A549 (cell line): Measurements from ENCODE around the gene KCNB1. TPM values are rescaled to one million over a fixed set of nuclear protein-coding genes. Genes with fewer than 3 reads are reported as not detected.

Source experiments
- ATAC-seq, 2 experiments: fragments of 200-7000 bp in 1 of 2; fragments of >200 bp in 1 of 2; cut with Nextera tagmentation in 1 of 2; cut with Tn5 transposase in 1 of 2; 3 replicates each; pipeline versions ENCODE4 v1.8.0 to v1.9.1; 2018 to 2020; ENCODE audit warnings: mild to moderate bottlenecking in 1 of 2, moderate library complexity in 1 of 2
- CTCF ChIA-PET: fragments of 300-600 bp; sonication (Branson Sonifier 250); formaldehyde crosslinking; extraction: SDS; loops from one replicate; lab custom pipeline; 2021; ENCODE audit warnings: antibody characterized with exemption, inconsistent platforms; lab: Yijun Ruan, JAX
- POLR2A ChIA-PET: fragments of 350-600 bp; formaldehyde crosslinking; extraction: SDS; loops from one replicate; lab custom pipeline; 2021; ENCODE audit warnings: antibody characterized with exemption, inconsistent platforms; lab: Yijun Ruan, JAX
- DNase-seq, 2 experiments: peaks; one replicate each; pipeline versions ENCODE4 v3.0.0 to v3.0.0-alpha.2; 2011 to 2016; ENCODE audit warnings: low read depth in 1 of 2, low spot score in 1 of 2
- FAIRE-seq: peaks from 2 replicates; lab custom pipeline; 2011; peaks lifted over from hg19 to GRCh38; lab: Jason Lieb, UNC
- H3K27ac ChIP-seq, 2 experiments: fragments of >200 bp; sonication (Bioruptor Twin); formaldehyde crosslinking; 3 replicates each; pipeline ENCODE4 v1.5.1; 2016 to 2017
- H3K4me1 ChIP-seq: fragments of >200 bp; sonication (Bioruptor Twin); formaldehyde crosslinking; 3 replicates; pipeline ENCODE4 v1.6.1; 2016
- H3K4me2 ChIP-seq: fragments of >200 bp; sonication (Bioruptor Twin); formaldehyde crosslinking; 3 replicates; pipeline ENCODE4 v1.6.1; 2016
- H3K4me3 ChIP-seq: fragments of >200 bp; sonication (Bioruptor Twin); formaldehyde crosslinking; 3 replicates; pipeline ENCODE4 v1.5.1; 2016
- H3K9me3 ChIP-seq: fragments of >200 bp; sonication (Bioruptor Twin); formaldehyde crosslinking; 3 replicates; pipeline ENCODE4 v1.6.1; 2016
- ATOH8 ChIP-seq: fragments of 250-450 bp; sonication (Bioruptor Pico); IDR thresholded peaks from 2 replicates; pipeline ENCODE4 v1.5.0; 2020; ENCODE audit warnings: low read depth, mild to moderate bottlenecking, moderate library complexity
- CEBPB ChIP-seq, 2 experiments: fragments of >200 bp in 1 of 2; sonication (Bioruptor Twin) in 1 of 2; formaldehyde crosslinking in 1 of 2; IDR thresholded peaks; 2 replicates each; pipeline ENCODE4 v1.6.1; 2012 to 2016
- CHD2 ChIP-seq: fragments of 150-350 bp; IDR thresholded peaks from 2 replicates; pipeline ENCODE4 v1.6.1; 2014; ENCODE audit warnings: low read length; ENCODE audit not compliant: partially characterized antibody
- CHD4 ChIP-seq: fragments of 200-600 bp; sonication (generic); IDR thresholded peaks from 2 replicates; pipeline ENCODE4 v1.6.1; 2016; ENCODE audit warnings: antibody characterized with exemption, mild to moderate bottlenecking, borderline replicate concordance
- E2F6 ChIP-seq: IDR thresholded peaks from 2 replicates; pipeline ENCODE4 v1.6.1; 2012; ENCODE audit warnings: low read depth, borderline replicate concordance
- EP300 ChIP-seq, 2 experiments: fragments of >200 bp; sonication (Bioruptor Twin); formaldehyde crosslinking; IDR thresholded peaks; 2 replicates in 1 of 2; 3 replicates in 1 of 2; pipeline ENCODE4 v1.6.1; 2016 to 2017
- FOXS1 ChIP-seq: fragments of 250-450 bp; sonication (Bioruptor Pico); IDR thresholded peaks from 2 replicates; pipeline ENCODE4 v1.5.0; 2020; ENCODE audit warnings: mild to moderate bottlenecking, moderate library complexity
- GATA3 ChIP-seq: IDR thresholded peaks from 2 replicates; pipeline ENCODE4 v1.6.1; 2012; ENCODE audit warnings: borderline replicate concordance
- HMGXB4 ChIP-seq: fragments of 250-450 bp; sonication (Bioruptor Pico); IDR thresholded peaks from 2 replicates; pipeline ENCODE4 v1.5.0; 2021; ENCODE audit warnings: mild to moderate bottlenecking, moderate library complexity, borderline replicate concordance
- HOXB5 ChIP-seq: fragments of 250-450 bp; sonication (Bioruptor Pico); IDR thresholded peaks from 2 replicates; pipeline ENCODE4 v1.5.0; 2020; ENCODE audit warnings: mild to moderate bottlenecking, moderate library complexity
- JUN ChIP-seq, 2 experiments: fragments of >200 bp; sonication (Bioruptor Twin); formaldehyde crosslinking; IDR thresholded peaks; 2 replicates in 1 of 2; 3 replicates in 1 of 2; pipeline ENCODE4 v1.6.1; 2016 to 2017
- JUNB ChIP-seq: fragments of >200 bp; sonication (Bioruptor Twin); formaldehyde crosslinking; IDR thresholded peaks from 2 replicates; pipeline ENCODE4 v1.6.1; 2016
- PBX3 ChIP-seq: IDR thresholded peaks from 2 replicates; pipeline ENCODE4 v1.6.1; 2012
- POLR2A ChIP-seq: IDR thresholded peaks from 2 replicates; pipeline ENCODE4 v1.6.1; 2012; ENCODE audit warnings: mild to moderate bottlenecking, low read length
- POLR2AphosphoS2 ChIP-seq: conservative IDR thresholded peaks from 2 replicates; pipeline ENCODE4 v1.6.1; 2012; ENCODE audit warnings: low read length, improper control_type of control experiment, inconsistent platforms
- RARB ChIP-seq: fragments of 250-450 bp; sonication (Bioruptor Pico); IDR thresholded peaks from 2 replicates; pipeline ENCODE4 v1.8.0; 2021; ENCODE audit warnings: mild to moderate bottlenecking, moderate library complexity
- RCOR1 ChIP-seq: fragments of 150-350 bp; IDR thresholded peaks from 2 replicates; pipeline ENCODE4 v1.6.1; 2014; ENCODE audit warnings: antibody characterized with exemption, low read length, low read depth
- REST ChIP-seq: fragments of 200-600 bp; sonication (generic); IDR thresholded peaks from 2 replicates; pipeline ENCODE4 v1.6.1; 2016; ENCODE audit warnings: antibody characterized with exemption, mild to moderate bottlenecking, moderate library complexity
- RNF2 ChIP-seq: fragments of 200-600 bp; sonication (generic); IDR thresholded peaks from 2 replicates; pipeline ENCODE4 v1.6.1; 2016; ENCODE audit warnings: low read depth, mild to moderate bottlenecking, antibody characterized with exemption, moderate library complexity, borderline replicate concordance
- TFCP2L1 ChIP-seq: fragments of 250-450 bp; sonication (Bioruptor Pico); IDR thresholded peaks from 2 replicates; pipeline ENCODE4 v1.5.0; 2021; ENCODE audit warnings: mild to moderate bottlenecking
- TP53 ChIP-seq: fragments of 250-450 bp; sonication (Bioruptor Pico); IDR thresholded peaks from 2 replicates; pipeline ENCODE4 v1.5.0; 2021; ENCODE audit warnings: mild to moderate bottlenecking, moderate library complexity
- ZC3H11A ChIP-seq: fragments of 450-650 bp; IDR thresholded peaks from 2 replicates; pipeline ENCODE4 v1.6.1; 2014; ENCODE audit warnings: antibody characterized with exemption, mild to moderate bottlenecking
- ZFP36 ChIP-seq: fragments of 450-650 bp; IDR thresholded peaks from 2 replicates; pipeline ENCODE4 v1.6.1; 2014; ENCODE audit warnings: borderline replicate concordance; ENCODE audit not compliant: partially characterized antibody
- WGBS: methylation state at CpG from one replicate; pipeline ENCODE4 v1.1.6; 2017; ENCODE audit errors: missing lambda C conversion rate; 5-methylcytosine and 5-hydroxymethylcytosine counted together
- polyA plus RNA-seq, 4 experiments: library from polyadenylated mRNA; depleted of rRNA in 3 of 4; stranded (reverse); fragments of >200 nt; fragmentation: RNase III in 1 of 4; extraction: RNeasy Plus Mini Kit Qiagen cat#74134 plus additional on column Dnase treatment in 1 of 4; gene quantifications; 2 replicates in 3 of 4; 3 replicates in 1 of 4; pipeline ENCODE4 v1.2.3, GENCODE V29; 2011 to 2017

KCNB1 gene
- polyA plus RNA-seq, 2 of the 4 experiments (the other 2 are of a cell fraction) = 0.12 to 0.28 TPM

- no peak for DNase-seq
- TF ChIP-seq RNF2 = no peak
- TF ChIP-seq POLR2AphosphoS2 = no peak
- no peak for TF ChIP-seq CHD2
- ChIA-PET CTCF (interaction anchor here (0.6 to 7.5 kb wide), 9 partner anchors 9 to 938 kb away, joined by 3 to 66 read pairs (median 7); no protein-coding TSS in a partner anchor), POLR2A (no interaction called here)
- ATAC-seq = peak in 1 of 2 experiments; percentile 36; a peak in 3 of 6 replicates
- Histone ChIP-seq H3K4me2 (no peak overlapping the region; the same call in 2 of the 3 replicates), H3K9me3 (no peaks in the 10 kb centered on the region), H3K4me1 (peaks cover 46% of the 10 kb centered on the region), H3K27ac (peak overlapping the region; percentile 85; a peak in 5 of 6 replicates), H3K4me3 (no peak overlapping the region)
- FAIRE-seq = no peak
- WGBS = 76% methylated on average over 3 of the region's 3 CpGs
These were observed 135.8 kb downstream of the KCNB1 start for GRCh38 chr20:49346682-49347081.

- H3K4me3 ChIP-seq = peak overlapping the region; percentile 33
- H3K27ac ChIP-seq = peak overlapping the region; percentile 85
- FAIRE-seq (no peak), DNase-seq (peak in 1 of 2 experiments; percentile 70), ATAC-seq (peak; percentile 39 to 75; a peak in 5 of 6 replicates)
- TF ChIP-seq CEBPB (IDR thresholded peaks at IDR 0.05) = peak in 1 of 2 experiments; percentile 26; a peak in 1 of 4 replicates
- no peak for TF ChIP-seq PBX3
- peak; percentile 41; the same call in 1 of the 2 replicates for TF ChIP-seq GATA3
- TF ChIP-seq ATOH8 (CRISPR knock-in tag) = no peak
- TF ChIP-seq RCOR1 = no peak
- TF ChIP-seq EP300 (IDR thresholded peaks at IDR 0.05) = peak in 1 of 2 experiments; percentile 25; a peak in 1 of 5 replicates
- no peak for TF ChIP-seq E2F6
- no peak for TF ChIP-seq JUN (IDR thresholded peaks at IDR 0.05)
- 0 out of 2 replicates have a peak, but pooled peaks have one; percentile 13 for TF ChIP-seq JUNB
- no peak for TF ChIP-seq TFCP2L1 (CRISPR knock-in tag)
- no peak for TF ChIP-seq HOXB5
- no peak for TF ChIP-seq TP53 (CRISPR knock-in tag)
- no peaks in the 10 kb centered on the region for H3K9me3 ChIP-seq
- CTCF ChIA-PET = interaction anchor here (0.9 to 7.5 kb wide), 10 partner anchors 9 to 163 kb away, joined by 3 to 66 read pairs (median 6); partner anchors contain the start of gene KCNB1
- POLR2A ChIA-PET = interaction anchor here (1.5 kb wide), 1 partner anchor 139 kb away, joined by 4 read pairs; no protein-coding TSS in a partner anchor
- peaks cover 46% of the 10 kb centered on the region for H3K4me1 ChIP-seq
- under 1% methylated on average over 14 of the region's 14 CpGs for WGBS
- peak overlapping the region; percentile 97 for H3K4me2 ChIP-seq
These were observed 136.9 kb downstream of the KCNB1 start for GRCh38 chr20:49345524-49345923.

GRCh38 chr20:49344975-49345374 lies 137.5 kb downstream of the KCNB1 start:
- peak overlapping the region; percentile 33 for H3K4me3 ChIP-seq
- POLR2A ChIA-PET = interaction anchor here (1.5 kb wide), 1 partner anchor 139 kb away, joined by 4 read pairs; no protein-coding TSS in a partner anchor
- H3K4me1 ChIP-seq = peaks cover 50% of the 10 kb centered on the region
- H3K27ac ChIP-seq = peak overlapping the region; percentile 85
- peak; percentile 83 to 91 for ATAC-seq
- no peaks in the 10 kb centered on the region for H3K9me3 ChIP-seq
- 8% methylated on average over 9 of the region's 9 CpGs for WGBS
- H3K4me2 ChIP-seq = peak overlapping the region; percentile 97
- FAIRE-seq = no peak
- DNase-seq = peak; percentile 83 to 89
- CTCF ChIA-PET = interaction anchor here (0.9 to 7.5 kb wide), 8 partner anchors 9 to 163 kb away, joined by 3 to 66 read pairs (median 8); partner anchors contain the start of gene KCNB1
- peak; percentile 42; the same call in 1 of the 2 replicates for TF ChIP-seq E2F6
- TF ChIP-seq CEBPB (IDR thresholded peaks at IDR 0.05) = 0 out of 4 replicates have a peak, but pooled peaks of 1 of the 2 experiments have one; percentile 17
- no peak for TF ChIP-seq ZC3H11A
- no peak for TF ChIP-seq HMGXB4 (CRISPR knock-in tag)
- no peak for TF ChIP-seq RNF2
- TF ChIP-seq POLR2A = no peak
- TF ChIP-seq CHD4 = no peak
- no peak for TF ChIP-seq RARB (CRISPR knock-in tag)
- TF ChIP-seq REST = no peak
- TF ChIP-seq ZFP36 = no peak
- TF ChIP-seq JUN (IDR thresholded peaks at IDR 0.05) = peak in 1 of 2 experiments; percentile 27; a peak in 1 of 5 replicates
- TF ChIP-seq CHD2 = no peak
- TF ChIP-seq FOXS1 (CRISPR knock-in tag) = no peak
- TF ChIP-seq RCOR1 = no peak
